ENCODE measurements around the gene THADA.

DNA sequence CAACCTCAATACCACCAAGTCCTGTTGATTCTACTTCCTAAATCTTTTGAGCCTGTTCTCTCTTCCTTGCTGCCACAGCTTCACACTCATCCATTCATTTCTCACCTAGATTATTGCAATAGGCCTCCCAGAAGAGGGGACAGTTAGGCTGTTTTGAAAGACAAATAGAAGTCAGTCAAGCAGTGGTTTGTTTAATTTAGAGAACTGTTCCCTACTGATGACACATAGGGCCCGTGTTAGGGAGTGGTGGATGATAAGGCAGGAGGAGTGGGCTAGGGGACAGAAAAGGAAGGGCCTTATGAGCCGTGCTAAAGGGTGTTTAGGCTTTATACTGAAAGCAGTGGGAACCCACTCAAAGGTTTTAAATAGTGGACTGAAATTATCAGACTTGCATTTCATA lies 309.9 kb downstream of the THADA start:
- TF ChIP-seq, protein P1, sequence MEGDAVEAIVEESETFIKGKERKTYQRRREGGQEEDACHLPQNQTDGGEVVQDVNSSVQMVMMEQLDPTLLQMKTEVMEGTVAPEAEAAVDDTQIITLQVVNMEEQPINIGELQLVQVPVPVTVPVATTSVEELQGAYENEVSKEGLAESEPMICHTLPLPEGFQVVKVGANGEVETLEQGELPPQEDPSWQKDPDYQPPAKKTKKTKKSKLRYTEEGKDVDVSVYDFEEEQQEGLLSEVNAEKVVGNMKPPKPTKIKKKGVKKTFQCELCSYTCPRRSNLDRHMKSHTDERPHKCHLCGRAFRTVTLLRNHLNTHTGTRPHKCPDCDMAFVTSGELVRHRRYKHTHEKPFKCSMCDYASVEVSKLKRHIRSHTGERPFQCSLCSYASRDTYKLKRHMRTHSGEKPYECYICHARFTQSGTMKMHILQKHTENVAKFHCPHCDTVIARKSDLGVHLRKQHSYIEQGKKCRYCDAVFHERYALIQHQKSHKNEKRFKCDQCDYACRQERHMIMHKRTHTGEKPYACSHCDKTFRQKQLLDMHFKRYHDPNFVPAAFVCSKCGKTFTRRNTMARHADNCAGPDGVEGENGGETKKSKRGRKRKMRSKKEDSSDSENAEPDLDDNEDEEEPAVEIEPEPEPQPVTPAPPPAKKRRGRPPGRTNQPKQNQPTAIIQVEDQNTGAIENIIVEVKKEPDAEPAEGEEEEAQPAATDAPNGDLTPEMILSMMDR (IDR thresholded peaks at IDR 0.05) = no peak
- TF ChIP-seq EP300 (IDR thresholded peaks at IDR 0.05) = no peak
- no peak for TF ChIP-seq POLR2A (IDR thresholded peaks at IDR 0.05)

Measured in upper lobe of left lung (tissue), 4 donors.